Renal cortical epithelial cell (primary cell): Measurements from ENCODE around the gene KCNG2. TPM values are rescaled to one million over a fixed set of nuclear protein-coding genes. Genes with fewer than 3 reads are reported as not detected.

Source experiments
- DNase-seq: peaks from one replicate; pipeline ENCODE4 v3.0.0-alpha.2; 2011; ENCODE audit warnings: low read depth
- total RNA-seq: library from RNA; depleted of rRNA; stranded (reverse); fragments of >200 nt; gene quantifications from 2 replicates; pipeline ENCODE4 v1.2.3, GENCODE V29; 2014

The KCNG2 gene
- total RNA-seq, 1 donor from 2014 or later, result 0.20 TPM

GRCh38 chr18:79798999-79799370 lies 1.2 kb downstream of the KCNG2 start:
- no peak for DNase-seq

GRCh38 chr18:79799619-79800370 lies 2.1 kb downstream of the KCNG2 start:
- no peak for DNase-seq

- no peak for DNase-seq
Measured at GRCh38 chr18:79800371-79801180, 2.8 kb downstream of the KCNG2 start.

GRCh38 chr18:79801217-79801616 lies 3.5 kb downstream of the KCNG2 start:
- DNase-seq, result no peak

- DNase-seq, result no peak
Measured at GRCh38 chr18:79801641-79802040, 3.9 kb downstream of the KCNG2 start.

- no peak for DNase-seq
Measured at GRCh38 chr18:79802298-79802697, 4.6 kb downstream of the KCNG2 start.

- no peak for DNase-seq
Measured at GRCh38 chr18:79803611-79804051, 5.9 kb downstream of the KCNG2 start.

- no peak for DNase-seq
Measured at GRCh38 chr18:79804130-79804787, 6.5 kb downstream of the KCNG2 start.

- no peak for DNase-seq
Measured at GRCh38 chr18:79805211-79805887, 7.6 kb downstream of the KCNG2 start.

- no peak for DNase-seq
Measured at GRCh38 chr18:79805926-79806487, 8.3 kb downstream of the KCNG2 start.

GRCh38 chr18:79806976-79807841 lies 9.5 kb downstream of the KCNG2 start:
- DNase-seq, result no peak

GRCh38 chr18:79809482-79810192 lies 11.9 kb downstream of the KCNG2 start:
- DNase-seq, result no peak

GRCh38 chr18:79812052-79812451 lies 14.3 kb downstream of the KCNG2 start:
- DNase-seq, result no peak

- no peak for DNase-seq
Measured at GRCh38 chr18:79814373-79814772, 16.6 kb downstream of the KCNG2 start.

- no peak for DNase-seq
Measured at GRCh38 chr18:79815657-79816056, 17.9 kb downstream of the KCNG2 start.

GRCh38 chr18:79816092-79816491 lies 18.4 kb downstream of the KCNG2 start:
- no peak for DNase-seq

- DNase-seq, result no peak
Measured at GRCh38 chr18:79816981-79817606, 19.4 kb downstream of the KCNG2 start.

GRCh38 chr18:79817607-79817998 lies 19.9 kb downstream of the KCNG2 start:
- DNase-seq, result no peak

- DNase-seq, result no peak
Measured at GRCh38 chr18:79818036-79818435, 20.3 kb downstream of the KCNG2 start.

GRCh38 chr18:79818631-79819030 lies 20.9 kb downstream of the KCNG2 start:
- DNase-seq, result no peak
